ENCODE results near the gene C5orf58.

The C5orf58 gene

GRCh38 chr5:170256571-170256970, 23.8 kb downstream of the C5orf58 start:
- H3K4me3 ChIP-seq (ENCODE audit: low read length), result no peak overlapping the region
- TF ChIP-seq ZNF274 (IDR thresholded peaks at IDR 0.05; ENCODE audit: low read depth, low read length), result no peak

GRCh38 chr5:170257370-170257769, 24.6 kb downstream of the C5orf58 start:
- TF ChIP-seq ZNF274 (IDR thresholded peaks at IDR 0.05; ENCODE audit: low read depth, low read length), result no peak
- H3K4me3 ChIP-seq (ENCODE audit: low read length), result no peak overlapping the region

GRCh38 chr5:170261528-170262043, 28.8 kb downstream of the C5orf58 start:
- no peak overlapping the region for H3K4me3 ChIP-seq (ENCODE audit: low read length)
- no peak for TF ChIP-seq ZNF274 (IDR thresholded peaks at IDR 0.05; ENCODE audit: low read depth, low read length)

- no peak for TF ChIP-seq ZNF274 (IDR thresholded peaks at IDR 0.05; ENCODE audit: low read depth, low read length)
- H3K4me3 ChIP-seq (ENCODE audit: low read length), result no peak overlapping the region
These were observed 29.6 kb downstream of the C5orf58 start for GRCh38 chr5:170262061-170263045.

- TF ChIP-seq ZNF274 (IDR thresholded peaks at IDR 0.05; ENCODE audit: low read depth, low read length), result no peak
- H3K4me3 ChIP-seq (ENCODE audit: low read length), result no peak overlapping the region
These were observed 31.1 kb downstream of the C5orf58 start for GRCh38 chr5:170263906-170264305.

GRCh38 chr5:170265522-170265921, 32.7 kb downstream of the C5orf58 start:
- TF ChIP-seq ZNF274 (IDR thresholded peaks at IDR 0.05; ENCODE audit: low read depth, low read length), result no peak
- H3K4me3 ChIP-seq (ENCODE audit: low read length), result no peak overlapping the region

- H3K4me3 ChIP-seq (ENCODE audit: low read length), result no peak overlapping the region
- no peak for TF ChIP-seq ZNF274 (IDR thresholded peaks at IDR 0.05; ENCODE audit: low read depth, low read length)
These were observed 34.0 kb downstream of the C5orf58 start for GRCh38 chr5:170266570-170267381.

GRCh38 chr5:170267431-170268152, 34.8 kb downstream of the C5orf58 start:
- no peak for TF ChIP-seq ZNF274 (IDR thresholded peaks at IDR 0.05; ENCODE audit: low read depth, low read length)
- H3K4me3 ChIP-seq (ENCODE audit: low read length), result no peak overlapping the region

GRCh38 chr5:170268153-170268689, 35.4 kb downstream of the C5orf58 start:
- no peak for TF ChIP-seq ZNF274 (IDR thresholded peaks at IDR 0.05; ENCODE audit: low read depth, low read length)
- no peak overlapping the region for H3K4me3 ChIP-seq (ENCODE audit: low read length)

- TF ChIP-seq ZNF274 (IDR thresholded peaks at IDR 0.05; ENCODE audit: low read depth, low read length), result no peak
- no peak overlapping the region for H3K4me3 ChIP-seq (ENCODE audit: low read length)
These were observed 36.1 kb downstream of the C5orf58 start for GRCh38 chr5:170268884-170269283.

GRCh38 chr5:170269579-170269978, 36.8 kb downstream of the C5orf58 start:
- no peak overlapping the region for H3K4me3 ChIP-seq (ENCODE audit: low read length)
- TF ChIP-seq ZNF274 (IDR thresholded peaks at IDR 0.05; ENCODE audit: low read depth, low read length), result no peak

- H3K4me3 ChIP-seq (ENCODE audit: low read length), result no peak overlapping the region
- no peak for TF ChIP-seq ZNF274 (IDR thresholded peaks at IDR 0.05; ENCODE audit: low read depth, low read length)
These were observed 37.7 kb downstream of the C5orf58 start for GRCh38 chr5:170270293-170271069.

Measured in GM08714 (cell line).